Suprapubic skin (tissue), 3 donors: Measurements from ENCODE around the gene NME7.

Source experiments
- EP300 ChIP-seq: sonication (generic); formaldehyde crosslinking; IDR thresholded peaks from one replicate; pipeline ENCODE4 v1.6.1; 2017; ENCODE audit warnings: antibody characterized with exemption
- POLR2A ChIP-seq, 2 donors: fragments of 450-650 bp; IDR thresholded peaks; one replicate each; pipeline ENCODE4 v1.6.1; 2017; ENCODE audit warnings: antibody characterized with exemption in 2 of 2, mild to moderate bottlenecking in 2 of 2, moderate library complexity in 2 of 2
- TF ChIP-seq, protein P1 (sequence below), 2 donors: fragments of 200-600 bp in 1 of 2; fragments of 450-650 bp in 1 of 2; sonication (generic) in 1 of 2; IDR thresholded peaks; one replicate each; pipeline ENCODE4 v1.5.1; 2016 to 2019; ENCODE audit warnings: antibody characterized with exemption in 2 of 2, mild to moderate bottlenecking in 1 of 2, moderate library complexity in 1 of 2

DNA sequence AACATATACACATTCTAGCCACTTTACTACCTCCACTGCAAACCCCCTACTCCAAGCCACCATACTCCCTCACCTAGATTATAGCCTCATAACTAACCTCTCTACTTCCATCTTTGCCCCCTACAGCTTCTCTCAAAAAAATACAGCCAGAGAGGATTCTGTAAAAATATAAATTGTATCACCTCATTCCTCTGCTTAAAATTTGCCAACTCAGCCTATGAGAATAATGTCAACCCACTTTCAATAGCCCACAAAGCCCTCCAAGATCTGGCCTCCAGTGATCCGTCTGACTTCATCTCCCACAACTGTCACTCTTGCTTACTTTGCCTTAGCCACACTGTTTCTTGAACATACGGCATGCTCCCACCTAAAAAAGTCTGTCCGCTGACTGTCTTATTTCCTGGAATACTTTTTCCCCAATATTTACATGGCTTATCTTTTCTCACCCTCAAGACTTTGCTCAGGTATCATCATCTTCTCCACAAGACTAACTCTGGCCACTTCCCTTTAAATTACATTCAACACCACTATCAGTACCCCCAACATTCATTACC, 21.5 kb downstream of the NME7 start:
- TF ChIP-seq, protein P1, sequence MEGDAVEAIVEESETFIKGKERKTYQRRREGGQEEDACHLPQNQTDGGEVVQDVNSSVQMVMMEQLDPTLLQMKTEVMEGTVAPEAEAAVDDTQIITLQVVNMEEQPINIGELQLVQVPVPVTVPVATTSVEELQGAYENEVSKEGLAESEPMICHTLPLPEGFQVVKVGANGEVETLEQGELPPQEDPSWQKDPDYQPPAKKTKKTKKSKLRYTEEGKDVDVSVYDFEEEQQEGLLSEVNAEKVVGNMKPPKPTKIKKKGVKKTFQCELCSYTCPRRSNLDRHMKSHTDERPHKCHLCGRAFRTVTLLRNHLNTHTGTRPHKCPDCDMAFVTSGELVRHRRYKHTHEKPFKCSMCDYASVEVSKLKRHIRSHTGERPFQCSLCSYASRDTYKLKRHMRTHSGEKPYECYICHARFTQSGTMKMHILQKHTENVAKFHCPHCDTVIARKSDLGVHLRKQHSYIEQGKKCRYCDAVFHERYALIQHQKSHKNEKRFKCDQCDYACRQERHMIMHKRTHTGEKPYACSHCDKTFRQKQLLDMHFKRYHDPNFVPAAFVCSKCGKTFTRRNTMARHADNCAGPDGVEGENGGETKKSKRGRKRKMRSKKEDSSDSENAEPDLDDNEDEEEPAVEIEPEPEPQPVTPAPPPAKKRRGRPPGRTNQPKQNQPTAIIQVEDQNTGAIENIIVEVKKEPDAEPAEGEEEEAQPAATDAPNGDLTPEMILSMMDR (IDR thresholded peaks at IDR 0.05), result no peak
- TF ChIP-seq POLR2A (IDR thresholded peaks at IDR 0.05) (no peak), EP300 (no peak)
